NCI-H1417 (cell line): ENCODE results near the gene WWOX.
A peak's percentile ranks its signal among the peaks of the same experiment; 100 is the strongest.

ENCODE experiments used
- DNase-seq, 3 experiments: peaks; one replicate each; lab custom pipeline; 2025; lab: John Stamatoyannopoulos, UW

The WWOX gene

DNA sequence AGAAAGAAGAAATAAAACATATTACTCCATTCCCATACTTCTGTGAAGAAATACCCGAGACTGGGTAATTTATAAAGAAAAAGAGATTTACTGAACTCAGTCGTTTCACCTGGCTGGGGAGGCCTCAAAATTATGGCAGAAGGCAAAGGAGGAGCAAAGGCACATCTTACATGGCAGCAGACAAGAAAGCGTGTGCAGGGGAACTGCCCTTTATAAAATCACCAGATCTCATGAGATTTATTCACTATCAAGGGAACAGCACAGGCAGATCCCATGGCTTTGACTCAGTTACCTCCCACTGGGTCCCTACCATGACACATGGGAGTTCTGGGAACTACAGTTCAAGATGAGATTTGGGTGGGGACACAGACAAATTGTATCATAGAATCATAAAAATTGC is 365.4 kb downstream of the WWOX start:
- DNase-seq, result no peak

DNA sequence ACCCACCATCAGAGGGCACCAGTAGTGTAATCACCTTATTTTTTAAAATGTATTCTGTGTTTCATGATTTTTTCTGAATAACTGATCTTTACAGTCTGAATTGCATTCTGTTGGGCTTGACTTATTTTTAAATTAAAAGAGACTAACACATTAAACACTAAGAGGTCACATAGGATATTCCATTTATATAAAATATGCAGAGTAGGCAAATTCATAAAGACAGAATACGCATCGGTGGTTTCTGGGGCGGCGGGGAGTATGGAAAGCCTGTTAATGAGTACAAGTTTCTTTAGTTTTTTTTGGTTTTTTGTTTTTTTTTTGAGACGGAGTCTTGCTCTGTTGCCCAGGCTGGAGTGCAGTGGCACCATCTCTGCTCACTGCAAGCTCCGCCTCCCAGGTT is 366.3 kb downstream of the WWOX start:
- DNase-seq, result no peak

DNA sequence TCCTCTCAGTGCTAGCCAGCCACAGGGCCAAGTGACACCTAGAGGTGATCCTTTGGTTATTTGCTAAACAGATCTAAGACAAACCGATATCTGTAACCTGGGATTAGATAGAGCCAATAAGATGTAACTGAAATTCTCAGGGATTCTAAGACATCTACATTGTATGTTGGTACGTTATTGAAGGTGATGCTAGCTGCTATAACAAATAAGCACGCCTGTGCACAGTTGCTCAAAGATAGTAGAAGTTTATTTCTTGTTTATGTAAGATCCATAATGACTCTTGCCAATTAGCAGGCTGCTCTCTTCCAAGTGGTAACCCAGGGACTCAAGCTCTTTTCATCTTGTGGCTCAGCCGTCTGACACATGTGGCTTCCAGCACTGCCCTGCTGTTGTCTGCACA is 370.3 kb downstream of the WWOX start:
- no peak for DNase-seq

DNA sequence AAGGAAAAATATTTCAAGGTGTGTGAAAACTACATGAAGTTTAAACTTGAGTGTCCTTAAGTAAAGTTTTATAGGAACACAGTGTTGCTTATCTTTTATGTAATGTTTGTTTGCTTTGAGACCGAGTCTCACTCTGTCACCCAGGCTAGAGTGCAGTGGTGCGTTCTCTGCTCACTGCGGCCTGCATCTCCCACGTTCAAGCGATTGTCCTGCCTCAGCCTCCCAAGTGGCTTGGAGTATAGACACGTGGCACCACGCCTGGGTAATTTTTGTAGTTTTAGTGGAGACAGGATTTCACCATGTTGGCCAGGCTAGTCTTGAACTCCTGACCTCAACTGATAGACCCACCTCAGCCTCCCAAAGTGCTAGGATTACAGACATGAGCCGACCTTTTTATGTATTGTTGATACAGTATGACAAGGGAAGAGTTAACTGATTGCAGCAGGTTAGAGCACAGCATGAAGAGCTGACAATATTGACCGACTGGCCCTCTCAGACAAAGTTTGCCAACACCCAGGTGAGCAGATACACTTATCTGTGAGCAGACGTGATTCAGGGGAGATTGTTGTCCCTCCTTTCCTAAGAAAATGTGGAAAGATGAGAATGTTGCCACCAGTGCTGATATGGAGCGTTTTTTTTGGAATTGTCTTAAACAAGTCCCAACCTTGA is 373.7 kb downstream of the WWOX start:
- DNase-seq, result no peak

GRCh38 chr16:78474762-78475161 is 375.3 kb downstream of the WWOX start:
- DNase-seq, result no peak

DNA sequence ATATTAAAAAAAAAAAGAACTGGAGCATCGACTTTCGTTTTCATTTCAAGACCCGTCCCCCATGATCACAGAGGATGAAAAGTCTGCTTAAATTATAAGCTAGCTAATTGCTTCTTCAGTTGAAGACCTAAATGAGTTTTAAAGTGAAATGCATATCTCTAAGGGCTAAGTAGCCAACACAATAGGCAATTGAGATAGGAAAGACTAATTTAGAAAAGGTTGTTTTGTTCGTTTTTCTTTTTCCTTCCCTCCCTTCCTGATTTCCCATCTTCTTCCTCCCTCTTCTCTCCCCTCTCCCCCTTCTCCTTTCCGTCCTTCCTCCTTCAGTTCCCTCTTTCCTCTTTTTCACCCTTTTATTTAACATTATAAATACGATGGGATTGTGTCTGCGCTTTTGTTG is 377.2 kb downstream of the WWOX start:
- no peak for DNase-seq

GRCh38 chr16:78478267-78478861 is 378.9 kb downstream of the WWOX start:
- DNase-seq, result peak in 2 of 3 experiments; percentile 48 to 70

- DNase-seq, result no peak
These were observed 380.3 kb downstream of the WWOX start for GRCh38 chr16:78479723-78480122.

DNA sequence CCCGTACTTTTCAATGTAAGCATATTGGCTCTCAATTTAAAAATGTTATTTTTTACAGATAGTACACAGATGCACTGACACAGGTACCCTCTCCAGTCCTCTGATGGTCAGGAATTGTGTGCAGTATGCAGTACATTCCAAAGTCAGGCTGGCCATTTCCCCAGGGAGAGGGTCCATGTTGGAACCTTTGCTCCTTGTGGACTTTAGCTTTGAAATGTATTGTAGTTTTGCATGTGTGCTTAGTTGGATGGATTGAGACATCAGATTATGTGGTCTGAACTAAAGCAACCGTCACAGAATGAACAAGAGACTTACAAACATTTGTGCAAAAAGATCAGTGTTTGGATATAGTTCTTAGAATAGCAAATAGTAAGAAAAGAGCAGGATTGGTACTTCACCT is 381.1 kb downstream of the WWOX start:
- DNase-seq, result no peak

DNA sequence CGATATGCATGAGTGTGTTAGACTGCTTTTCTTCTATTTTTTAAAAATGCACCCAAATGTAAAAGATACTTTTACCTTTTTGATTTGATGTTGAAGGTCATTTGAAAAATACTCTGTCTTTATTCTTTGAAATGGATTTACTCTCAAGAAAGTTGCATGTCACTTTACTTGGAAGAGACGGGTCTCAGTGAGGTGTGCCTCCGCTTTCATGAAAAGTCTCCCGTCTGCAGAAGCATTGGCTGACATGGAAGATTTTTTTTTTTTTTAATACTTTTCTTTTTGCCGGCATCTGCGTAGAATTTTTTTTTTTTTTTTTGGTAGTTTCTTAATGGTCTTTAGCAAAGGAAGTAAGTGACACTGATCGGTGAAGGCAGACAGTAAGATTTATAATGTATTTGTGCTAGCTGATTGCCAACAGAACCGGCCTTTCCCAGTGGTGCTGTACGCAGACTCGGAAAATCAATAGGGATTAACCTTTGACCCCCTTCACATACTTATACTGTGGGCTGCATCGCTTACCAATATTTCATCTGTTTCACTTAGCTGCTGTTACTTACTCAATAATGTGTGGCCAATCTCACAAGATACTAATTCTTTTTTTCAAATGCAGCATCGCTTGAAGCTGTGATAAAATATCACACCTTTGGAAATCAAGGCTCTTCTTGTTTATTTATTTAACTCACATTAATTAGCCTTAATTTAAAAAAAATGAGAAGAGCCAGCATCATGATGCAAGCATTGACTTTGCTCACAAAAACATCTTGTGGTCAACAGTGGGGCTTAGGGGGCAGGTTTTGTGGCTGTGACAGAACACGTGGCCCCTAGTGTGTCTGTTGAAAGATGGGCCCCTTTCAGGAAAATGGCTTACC is 383.9 kb downstream of the WWOX start:
- DNase-seq, result no peak

DNA sequence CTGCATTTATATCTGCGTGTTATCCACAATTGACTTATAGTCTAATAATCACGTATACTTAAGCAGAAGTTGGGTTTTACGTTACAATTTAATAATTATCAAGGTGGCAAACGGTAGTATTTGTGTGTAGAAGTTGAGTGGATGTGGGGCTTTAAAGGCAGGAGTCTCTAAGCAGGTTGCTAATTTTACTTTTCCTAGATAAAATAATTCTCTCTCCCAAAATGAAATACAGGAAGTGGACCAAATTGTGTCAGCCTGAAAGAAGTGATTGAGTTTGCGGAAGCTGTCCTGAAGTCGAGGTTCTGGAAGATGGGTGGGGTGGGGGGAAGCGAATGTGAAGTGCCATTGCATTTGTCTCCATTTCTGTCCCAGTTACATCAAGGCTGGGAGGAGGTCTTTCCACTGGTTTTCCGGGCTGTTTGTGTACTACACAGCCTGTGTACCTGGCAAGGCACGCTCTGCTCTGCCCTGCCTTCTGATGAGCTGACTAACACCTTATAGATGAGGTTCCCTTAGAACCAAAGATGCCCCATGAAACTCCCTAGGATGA is 385.1 kb downstream of the WWOX start:
- no peak for DNase-seq

GRCh38 chr16:78485188-78485916 is 385.9 kb downstream of the WWOX start:
- peak in 1 of 3 experiments; percentile 7 for DNase-seq

DNA sequence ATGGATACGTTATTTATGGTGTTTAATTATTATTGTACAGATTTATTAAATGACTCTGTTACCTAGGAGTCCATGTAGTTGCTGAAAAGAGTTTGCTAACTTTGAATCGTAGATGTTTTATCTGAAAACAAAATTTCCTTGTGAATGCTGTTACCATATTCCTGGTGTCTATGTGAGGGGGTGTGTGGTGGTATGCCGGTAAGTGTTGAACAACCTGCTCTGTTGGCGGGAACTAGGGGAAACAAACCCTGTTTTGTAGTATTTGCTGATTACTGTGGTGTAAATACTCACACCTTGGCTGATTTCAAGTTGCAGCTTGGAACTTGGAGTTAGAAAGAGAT is 386.4 kb downstream of the WWOX start:
- no peak for DNase-seq

DNA sequence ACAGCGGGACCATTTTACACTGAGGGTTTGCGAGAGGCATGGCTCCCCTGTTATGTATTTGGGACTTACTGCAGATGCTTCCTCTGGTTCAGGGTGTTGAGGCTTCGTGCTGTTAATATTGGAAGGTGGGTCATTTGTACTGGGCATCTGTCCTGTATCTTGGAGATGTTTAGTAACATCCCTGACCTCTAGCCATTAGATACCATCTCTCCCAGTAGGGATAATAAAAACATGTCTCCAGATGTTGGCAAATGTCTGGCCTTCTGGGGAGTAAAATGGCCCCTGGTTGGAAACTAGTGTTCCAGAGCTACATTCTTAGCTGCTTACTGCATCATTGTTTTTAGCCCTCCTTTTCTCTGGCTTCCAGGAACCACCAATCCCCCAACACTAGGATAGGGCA is 388.0 kb downstream of the WWOX start:
- no peak for DNase-seq

GRCh38 chr16:78489072-78489471 is 389.6 kb downstream of the WWOX start:
- no peak for DNase-seq

GRCh38 chr16:78489631-78490030 is 390.2 kb downstream of the WWOX start:
- no peak for DNase-seq

DNA sequence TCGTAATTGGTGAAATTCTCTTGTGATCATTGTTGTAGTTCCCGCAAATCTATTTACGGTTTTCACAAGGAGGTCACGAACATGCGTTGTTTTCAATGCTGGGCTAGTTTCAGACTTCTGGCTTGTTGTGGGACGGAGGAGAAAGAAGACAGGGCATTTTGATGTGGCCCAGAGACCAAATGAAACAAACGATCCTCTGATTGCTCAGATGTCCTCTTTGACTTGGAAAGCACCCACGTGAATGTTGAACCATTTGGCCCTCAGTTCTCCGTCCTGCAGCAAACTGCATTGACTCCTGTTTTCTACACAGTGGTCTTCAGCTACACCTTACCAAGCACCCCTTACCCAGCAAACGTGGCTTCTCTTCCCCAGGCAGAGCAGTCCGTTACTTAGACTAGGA is 391.0 kb downstream of the WWOX start:
- DNase-seq, result no peak

GRCh38 chr16:78490847-78491246 is 391.4 kb downstream of the WWOX start:
- no peak for DNase-seq

DNA sequence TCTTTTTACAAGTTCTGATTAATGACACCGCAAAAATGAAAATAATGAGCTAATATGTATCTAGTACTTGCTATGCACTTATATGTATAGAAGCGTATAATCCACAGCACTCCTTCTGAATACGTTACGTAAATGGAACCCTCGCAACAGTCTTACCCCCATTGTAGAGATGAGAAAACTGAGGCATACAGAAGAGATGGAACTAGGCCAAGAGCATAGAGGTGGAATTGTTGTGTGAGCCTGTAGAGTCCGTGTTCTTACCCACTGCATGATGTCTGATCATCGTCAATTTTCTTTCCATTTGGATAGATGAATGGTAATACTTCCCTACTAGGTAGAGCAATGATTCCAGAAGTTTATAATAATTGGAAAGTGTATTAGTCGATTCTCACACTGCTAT is 394.1 kb downstream of the WWOX start:
- no peak for DNase-seq

- DNase-seq, result no peak
These were observed 394.7 kb downstream of the WWOX start for GRCh38 chr16:78494105-78494504.

- no peak for DNase-seq
These were observed 395.2 kb downstream of the WWOX start for GRCh38 chr16:78494674-78495073.

DNA sequence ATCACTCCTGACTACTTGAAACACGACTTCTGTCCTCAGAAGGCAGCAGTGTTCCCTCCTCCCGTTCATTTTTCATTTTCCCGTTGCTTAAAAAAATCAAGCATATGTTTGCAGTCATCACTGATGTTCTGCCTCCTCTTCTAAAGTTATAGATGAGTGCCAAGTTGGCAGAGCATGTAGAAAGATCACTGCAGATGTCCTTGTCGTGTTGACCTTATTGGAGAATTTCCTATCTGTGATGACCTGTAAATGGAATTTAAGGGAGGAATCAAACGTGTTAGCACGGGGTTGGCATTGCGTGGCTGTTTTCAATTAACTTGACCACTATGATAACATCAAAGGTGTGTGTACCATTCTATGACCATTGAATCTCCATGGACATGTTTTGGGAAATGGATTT is 396.7 kb downstream of the WWOX start:
- DNase-seq, result no peak
